Suprapubic skin (tissue), 4 donors: ENCODE data around the gene NR1I2.

Experiments used
- CTCF ChIP-seq, 2 donors: fragments of 200-600 bp in 1 of 2; fragments of 450-650 bp in 1 of 2; sonication (generic) in 1 of 2; IDR thresholded peaks; one replicate each; pipeline ENCODE4 v1.5.1; 2016 to 2019; ENCODE audit warnings: antibody characterized with exemption in 2 of 2, mild to moderate bottlenecking in 1 of 2, moderate library complexity in 1 of 2
- EP300 ChIP-seq: sonication (generic); formaldehyde crosslinking; IDR thresholded peaks from one replicate; pipeline ENCODE4 v1.6.1; 2017; ENCODE audit warnings: antibody characterized with exemption
- POLR2A ChIP-seq, 2 donors: fragments of 450-650 bp; IDR thresholded peaks; one replicate each; pipeline ENCODE4 v1.6.1; 2017; ENCODE audit warnings: antibody characterized with exemption in 2 of 2, mild to moderate bottlenecking in 2 of 2, moderate library complexity in 2 of 2
- POLR2AphosphoS5 ChIP-seq, 3 donors: sonication (generic); formaldehyde crosslinking; IDR thresholded peaks; one replicate each; pipeline ENCODE4 v1.6.1; 2017; ENCODE audit warnings: antibody characterized with exemption in 3 of 3

- TF ChIP-seq CTCF (IDR thresholded peaks at IDR 0.05) (no peak), EP300 (no peak), POLR2A (IDR thresholded peaks at IDR 0.05) (no peak), POLR2AphosphoS5 (IDR thresholded peaks at IDR 0.05) (no peak)
Observed at GRCh38 chr3:119747357-119747756, 34.5 kb upstream of the NR1I2 start.
